Measurements from ENCODE around the gene HSF5. TPM values are rescaled to one million over a fixed set of nuclear protein-coding genes. Genes with fewer than 3 reads are reported as not detected.
A peak's percentile ranks its signal among the peaks of the same experiment; 100 is the strongest.

Gene HSF5
- total RNA-seq, 1 experiment from 2014 or later: not detected

DNA sequence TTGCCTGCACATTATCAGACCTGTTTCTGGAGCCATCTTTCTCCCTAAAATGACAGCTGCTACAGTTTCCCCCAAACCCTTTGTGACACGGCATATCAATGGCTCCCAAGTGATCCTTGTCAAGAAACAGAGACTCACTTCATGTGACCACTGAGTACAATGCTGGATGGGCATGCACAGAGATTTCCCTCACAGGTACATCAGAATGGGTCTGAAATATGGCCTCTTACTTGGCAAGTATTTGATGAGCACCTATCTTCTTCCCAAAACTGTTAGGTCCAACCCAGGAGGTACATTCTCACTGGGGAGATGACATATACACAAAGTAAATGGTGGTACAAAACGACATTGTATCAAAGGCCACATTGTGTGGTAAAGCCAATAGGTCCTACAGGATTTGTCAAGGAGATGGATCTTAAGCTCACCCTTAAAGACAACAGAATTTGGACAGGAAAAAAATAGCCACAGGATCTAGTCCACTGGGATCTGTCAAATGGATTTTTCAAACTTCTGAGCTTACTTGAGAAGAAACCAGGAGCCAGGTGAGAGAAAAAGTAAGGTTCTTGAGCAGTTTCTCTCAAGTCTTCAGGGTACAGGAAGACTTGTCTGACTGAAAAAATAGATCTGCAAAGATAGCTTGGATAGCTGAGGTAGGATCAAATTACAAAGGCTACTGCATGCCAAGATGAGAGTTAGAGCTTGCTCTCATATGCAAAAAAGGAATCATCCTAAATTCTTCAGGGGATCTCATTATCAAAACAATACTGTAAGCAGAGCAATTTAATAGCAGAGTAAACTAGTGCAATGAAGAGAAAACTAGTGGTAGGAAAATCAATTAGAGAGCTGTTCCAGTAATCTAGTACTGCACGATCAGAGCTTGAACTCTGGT is 99.7 kb downstream of the HSF5 start:
- Histone ChIP-seq H4K5ac (ENCODE audit: insufficient read length, low read depth, low read length) (no peak overlapping the region), H3K18ac (ENCODE audit: insufficient read length, low read depth, low read length) (no peak overlapping the region), H2AFZ (ENCODE audit: low read length) (no peak overlapping the region), H3K56ac (ENCODE audit: insufficient read length, low read depth, low read length) (no peak overlapping the region), H4K91ac (ENCODE audit: insufficient read length, low read depth, low read length) (no peak overlapping the region), H3K4me1 (ENCODE audit: insufficient read depth, low read length) (peaks cover 9% of the 10 kb centered on the region), H2AK5ac (ENCODE audit: insufficient read length, low read length) (no peak overlapping the region), H2BK5ac (ENCODE audit: insufficient read length, low read length) (no peak overlapping the region), H3K14ac (ENCODE audit: insufficient read depth, low read length) (no peak overlapping the region), H3K4ac (ENCODE audit: low read depth, low read length) (no peak overlapping the region), H2BK15ac (ENCODE audit: low read depth, low read length) (no peak overlapping the region), H4K20me1 (ENCODE audit: control insufficient read depth, insufficient read depth, insufficient read length) (no peaks in the 10 kb centered on the region), H3K79me1 (ENCODE audit: insufficient read depth, low read depth, low read length, poor library complexity, severe bottlenecking) (no peaks in the 10 kb centered on the region), H3K27ac (ENCODE audit: insufficient read length, low read depth, low read length) (no peak overlapping the region), H2BK12ac (ENCODE audit: insufficient read length, low read depth, low read length) (no peak overlapping the region), H3K23me2 (ENCODE audit: insufficient read length, low read depth, low read length, poor library complexity, severe bottlenecking) (no peaks in the 10 kb centered on the region), H3K9me3 (ENCODE audit: control insufficient read depth, low read depth, low read length) (no peaks in the 10 kb centered on the region), H3K9ac (ENCODE audit: extremely low read depth, insufficient read length, low read length) (no peak overlapping the region), H2BK20ac (ENCODE audit: low read depth, low read length, poor library complexity, severe bottlenecking) (no peak overlapping the region), H3K4me2 (ENCODE audit: insufficient read depth, insufficient read length, low read length) (peak overlapping the region; percentile 14), H3K27me3 (ENCODE audit: insufficient read depth, low read length) (no peaks in the 10 kb centered on the region), H2BK120ac (ENCODE audit: low read depth, low read length, poor library complexity, severe bottlenecking) (no peak overlapping the region), H3K23ac (ENCODE audit: insufficient read length, low read depth, low read length) (no peak overlapping the region), H3K79me2 (ENCODE audit: insufficient read depth, low read length) (no peaks in the 10 kb centered on the region), H4K8ac (replicated peaks; ENCODE audit: insufficient read length, low read depth, low read length) (no peak overlapping the region), H3T11ph (ENCODE audit: low read length) (no peak overlapping the region)
- no peak overlapping the region; a peak in 1 of 7 replicates for H3K27ac Mint-ChIP-seq
- no peak for DNase-seq
- H3K4me3 Mint-ChIP-seq: peak overlapping the region; percentile 13 to 43
- H3K9me3 Mint-ChIP-seq: no peaks in the 10 kb centered on the region
- H3K36me3 Mint-ChIP-seq (ENCODE audit: insufficient read depth in 1 of 3, low read depth in 3 of 3): no peaks in the 10 kb centered on the region
- TF ChIP-seq, protein P1, sequence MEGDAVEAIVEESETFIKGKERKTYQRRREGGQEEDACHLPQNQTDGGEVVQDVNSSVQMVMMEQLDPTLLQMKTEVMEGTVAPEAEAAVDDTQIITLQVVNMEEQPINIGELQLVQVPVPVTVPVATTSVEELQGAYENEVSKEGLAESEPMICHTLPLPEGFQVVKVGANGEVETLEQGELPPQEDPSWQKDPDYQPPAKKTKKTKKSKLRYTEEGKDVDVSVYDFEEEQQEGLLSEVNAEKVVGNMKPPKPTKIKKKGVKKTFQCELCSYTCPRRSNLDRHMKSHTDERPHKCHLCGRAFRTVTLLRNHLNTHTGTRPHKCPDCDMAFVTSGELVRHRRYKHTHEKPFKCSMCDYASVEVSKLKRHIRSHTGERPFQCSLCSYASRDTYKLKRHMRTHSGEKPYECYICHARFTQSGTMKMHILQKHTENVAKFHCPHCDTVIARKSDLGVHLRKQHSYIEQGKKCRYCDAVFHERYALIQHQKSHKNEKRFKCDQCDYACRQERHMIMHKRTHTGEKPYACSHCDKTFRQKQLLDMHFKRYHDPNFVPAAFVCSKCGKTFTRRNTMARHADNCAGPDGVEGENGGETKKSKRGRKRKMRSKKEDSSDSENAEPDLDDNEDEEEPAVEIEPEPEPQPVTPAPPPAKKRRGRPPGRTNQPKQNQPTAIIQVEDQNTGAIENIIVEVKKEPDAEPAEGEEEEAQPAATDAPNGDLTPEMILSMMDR (conservative IDR thresholded peaks at IDR 0.05): no peak
- peaks cover 9% of the 10 kb centered on the region for H3K27me3 Mint-ChIP-seq (ENCODE audit: low read depth)
- H3K4me1 Mint-ChIP-seq: peaks cover 29 to 32% of the 10 kb centered on the region in 2 experiments
- no CpG with 5 or more reads among the region's 3 CpGs for WGBS (ENCODE audit: extremely low coverage, insufficient read length, low lambda C conversion rate)

Measured in H9 (cell line).